GM23338 (cell line): Measurements from ENCODE around the gene MORC1. TPM values are rescaled to one million over a fixed set of nuclear protein-coding genes. Genes with fewer than 3 reads are reported as not detected.

ENCODE experiments used
- ATAC-seq: fragments of 200-7000 bp; cut with Tn5 transposase; 3 replicates; pipeline ENCODE4 v1.9.1; 2020
- DNase-seq: peaks from one replicate; pipeline ENCODE4 v3.0.0-alpha.2; 2015; ENCODE audit warnings: low spot score
- H2AFZ ChIP-seq: fragments of 200-600 bp; sonication (generic); 2 replicates; pipeline ENCODE4 v1.8.0; 2016; ENCODE audit warnings: antibody characterized with exemption, mild to moderate bottlenecking, moderate library complexity
- H3F3A ChIP-seq: fragments of 200-600 bp; sonication (generic); replicated peaks from 2 replicates; pipeline ENCODE4 v1.8.0; 2017; ENCODE audit warnings: antibody characterized with exemption, mixed run types, low read depth
- H3K27ac ChIP-seq: fragments of 200-600 bp; sonication (generic); 2 replicates; pipeline ENCODE4 v1.6.1; 2016; ENCODE audit warnings: low read depth
- H3K27me3 ChIP-seq: fragments of 200-600 bp; sonication (generic); 2 replicates; pipeline ENCODE4 v1.8.0; 2016; ENCODE audit warnings: mild to moderate bottlenecking, mixed run types, moderate library complexity; ENCODE audit not compliant: insufficient read depth
- H3K36me3 ChIP-seq: fragments of 200-600 bp; sonication (generic); 2 replicates; pipeline ENCODE4 v1.8.0; 2016; ENCODE audit warnings: mild to moderate bottlenecking; ENCODE audit not compliant: insufficient read depth
- H3K4me1 ChIP-seq: fragments of 200-600 bp; sonication (generic); 2 replicates; pipeline ENCODE4 v1.8.0; 2016; ENCODE audit warnings: mild to moderate bottlenecking, moderate library complexity; ENCODE audit not compliant: insufficient read depth
- H3K4me2 ChIP-seq: fragments of 200-600 bp; sonication (generic); 2 replicates; pipeline ENCODE4 v1.7.1; 2017; ENCODE audit warnings: mixed run types
- H3K4me3 ChIP-seq: fragments of 200-600 bp; sonication (generic); 2 replicates; pipeline ENCODE4 v1.6.1; 2016; ENCODE audit warnings: mixed run types
- H3K79me2 ChIP-seq: fragments of 200-600 bp; sonication (generic); replicated peaks from 2 replicates; pipeline ENCODE4 v1.8.0; 2017; ENCODE audit warnings: mild to moderate bottlenecking; ENCODE audit not compliant: insufficient read depth
- H3K9me2 ChIP-seq: fragments of 200-600 bp; sonication (generic); 2 replicates; pipeline ENCODE4 v1.8.0; 2017; ENCODE audit not compliant: insufficient read depth
- H4K20me1 ChIP-seq: fragments of 200-600 bp; sonication (generic); replicated peaks from 2 replicates; pipeline ENCODE4 v1.8.0; 2017; ENCODE audit warnings: mild to moderate bottlenecking; ENCODE audit not compliant: insufficient read depth
- H3K27ac Mint-ChIP-seq: 2 replicates; pipeline ENCODE4 v1.8.0; 2020; ENCODE audit warnings: inconsistent platforms, mild to moderate bottlenecking, moderate library complexity, mixed read lengths
- H3K27me3 Mint-ChIP-seq: 3 replicates; pipeline ENCODE4 v1.8.0; 2022; ENCODE audit warnings: low read depth, mild to moderate bottlenecking, moderate library complexity, mixed read lengths, inconsistent platforms; ENCODE audit not compliant: insufficient read depth, poor library complexity
- H3K36me3 Mint-ChIP-seq: 3 replicates; pipeline ENCODE4 v1.8.0; 2021; ENCODE audit warnings: low read depth, mild to moderate bottlenecking, inconsistent platforms, moderate library complexity, mixed read lengths
- H3K4me1 Mint-ChIP-seq: 3 replicates; pipeline ENCODE4 v1.8.0; 2020; ENCODE audit warnings: mild to moderate bottlenecking, inconsistent platforms, mixed read lengths
- H3K4me3 Mint-ChIP-seq: 3 replicates; pipeline ENCODE4 v1.8.0; 2021; ENCODE audit warnings: moderate library complexity, mild to moderate bottlenecking, inconsistent platforms, mixed read lengths
- H3K9me3 Mint-ChIP-seq: 3 replicates; pipeline ENCODE4 v1.8.0; 2020; ENCODE audit warnings: moderate library complexity, mild to moderate bottlenecking, inconsistent platforms, mixed read lengths
- CREB1 ChIP-seq: fragments of 250-450 bp; sonication (Bioruptor Pico); IDR thresholded peaks from 2 replicates; pipeline ENCODE4 v1.5.0; 2020; ENCODE audit warnings: low read depth, mild to moderate bottlenecking, moderate library complexity
- CTCF ChIP-seq, 2 experiments: fragments of 200-600 bp in 1 of 2; sonication (generic) in 1 of 2; conservative IDR thresholded peaks; 2 replicates each; pipeline versions ENCODE4 v1.5.1 to v1.6.1; 2016 to 2017; ENCODE audit warnings: antibody characterized with exemption in 2 of 2, low read depth in 2 of 2, mild to moderate bottlenecking in 2 of 2, moderate library complexity in 1 of 2
- ETS1 ChIP-seq: IDR thresholded peaks from 2 replicates; pipeline ENCODE4 v1.6.1; 2016; ENCODE audit warnings: antibody characterized with exemption
- EZH2 ChIP-seq: fragments of 200-600 bp; sonication (generic); IDR thresholded peaks from one replicate; pipeline ENCODE4 v1.8.0; 2017; ENCODE audit warnings: antibody characterized with exemption, mild to moderate bottlenecking, low read depth; ENCODE audit not compliant: unreplicated experiment
- EZH2phosphoT487 ChIP-seq: fragments of 200-600 bp; sonication (generic); IDR thresholded peaks from one replicate; pipeline ENCODE4 v1.8.1; 2018; ENCODE audit warnings: antibody characterized with exemption; ENCODE audit not compliant: unreplicated experiment
- JUNB ChIP-seq: IDR thresholded peaks from one replicate; pipeline ENCODE4 v1.6.1; 2016; ENCODE audit warnings: antibody characterized with exemption; ENCODE audit not compliant: unreplicated experiment
- NANOG ChIP-seq: IDR thresholded peaks from 2 replicates; pipeline ENCODE4 v1.6.1; 2016; ENCODE audit warnings: antibody characterized with exemption, borderline replicate concordance
- REST ChIP-seq: IDR thresholded peaks from one replicate; pipeline ENCODE4 v1.6.1; 2018; ENCODE audit warnings: antibody characterized with exemption; ENCODE audit not compliant: unreplicated experiment
- STAT1 ChIP-seq: IDR thresholded peaks from one replicate; pipeline ENCODE4 v1.6.1; 2016; ENCODE audit warnings: antibody characterized with exemption; ENCODE audit not compliant: unreplicated experiment
- ZNF114 ChIP-seq: fragments of 250-450 bp; sonication (Bioruptor Pico); IDR thresholded peaks from 2 replicates; pipeline ENCODE4 v1.5.0; 2020; ENCODE audit warnings: mild to moderate bottlenecking, moderate library complexity
- ZNF331 ChIP-seq: fragments of 250-450 bp; sonication (Bioruptor Pico); IDR thresholded peaks from 2 replicates; pipeline ENCODE4 v1.5.0; 2020; ENCODE audit warnings: low read depth, mild to moderate bottlenecking, moderate library complexity
- polyA plus RNA-seq: library from polyadenylated mRNA; unstranded; fragments of >200 nt; fragmentation: Nextera tagmentation; extraction: Ambion mirVana; gene quantifications from 2 replicates; pipeline ENCODE4 v1.2.1, GENCODE V29; 2016
- total RNA-seq: library from RNA; depleted of rRNA; stranded (reverse); fragments of >200 nt; shearing (Covaris generic); gene quantifications from 2 replicates; pipeline ENCODE4 v1.2.3, GENCODE V29; 2014

MORC1 gene
- total and polyA plus RNA-seq, 2 experiments from 2014 or later, result not detected

- no peak overlapping the region for H2AFZ ChIP-seq
- no peaks in the 10 kb centered on the region for H3K27me3 ChIP-seq
- H3K36me3 ChIP-seq, result no peaks in the 10 kb centered on the region
- H3F3A ChIP-seq, result no peaks in the 10 kb centered on the region
- 0 out of 2 replicates have a peak, but pooled peaks cover 3% of the 10 kb centered on the region for H3K9me2 ChIP-seq
- Mint-ChIP-seq H3K36me3 (no peaks in the 10 kb centered on the region), H3K4me1 (no peaks in the 10 kb centered on the region), H3K27me3 (peaks cover 2% of the 10 kb centered on the region), H3K9me3 (peaks cover 8% of the 10 kb centered on the region; the same call in 2 of the 3 replicates), H3K4me3 (no peak overlapping the region), H3K27ac (no peak overlapping the region)
- ATAC-seq (no peak), DNase-seq (no peak)
- no peaks in the 10 kb centered on the region for H3K79me2 ChIP-seq
- H3K4me3 ChIP-seq, result no peak overlapping the region
- H4K20me1 ChIP-seq, result no peaks in the 10 kb centered on the region
- H3K4me1 ChIP-seq, result no peaks in the 10 kb centered on the region
- no peak overlapping the region for H3K4me2 ChIP-seq
- H3K27ac ChIP-seq, result no peak overlapping the region
- TF ChIP-seq NANOG (no peak), EZH2phosphoT487 (no peak), CTCF (conservative IDR thresholded peaks at IDR 0.05; ENCODE audit: low read depth in 2 of 2) (no peak), JUNB (no peak), ZNF114 (CRISPR knock-in tag) (no peak)
Observed at GRCh38 chr3:109154979-109155378, 37.0 kb upstream of the MORC1 start.

GRCh38 chr3:109152320-109152719, 34.4 kb upstream of the MORC1 start:
- Histone ChIP-seq H3K4me1 (peaks cover 8% of the 10 kb centered on the region; the same call in 1 of the 2 replicates), H3F3A (no peaks in the 10 kb centered on the region), H3K27ac (no peak overlapping the region), H3K27me3 (no peaks in the 10 kb centered on the region), H3K4me2 (no peak overlapping the region), H3K79me2 (no peaks in the 10 kb centered on the region), H3K36me3 (no peaks in the 10 kb centered on the region), H2AFZ (0 out of 2 replicates have a peak overlapping the region, but pooled peaks have one; percentile 11), H4K20me1 (no peaks in the 10 kb centered on the region), H3K4me3 (no peak overlapping the region), H3K9me2 (0 out of 2 replicates have a peak, but pooled peaks cover 3% of the 10 kb centered on the region)
- Mint-ChIP-seq H3K36me3 (no peaks in the 10 kb centered on the region), H3K4me1 (peaks cover 6% of the 10 kb centered on the region), H3K4me3 (no peak overlapping the region), H3K27me3 (peaks cover 2% of the 10 kb centered on the region), H3K9me3 (no peaks in the 10 kb centered on the region), H3K27ac (no peak overlapping the region)
- DNase-seq (no peak), ATAC-seq (no peak)
- no peak for TF ChIP-seq CTCF (conservative IDR thresholded peaks at IDR 0.05; ENCODE audit: low read depth in 2 of 2)
- TF ChIP-seq CREB1 (CRISPR knock-in tag), result no peak
- no peak for TF ChIP-seq ZNF331
- TF ChIP-seq EZH2, result no peak
- no peak for TF ChIP-seq REST
- TF ChIP-seq EZH2phosphoT487, result no peak
- TF ChIP-seq NANOG, result no peak
- no peak for TF ChIP-seq JUNB
- TF ChIP-seq ETS1, result no peak
- TF ChIP-seq STAT1, result no peak
